Measurements from ENCODE around the gene TPRG1L. TPM values are rescaled to one million over a fixed set of nuclear protein-coding genes. Genes with fewer than 3 reads are reported as not detected.

The TPRG1L gene
- 17.6 and 18.1 TPM in 2 replicates for total RNA-seq

GRCh38 chr1:3624200-3625136 lies at the start of gene TPRG1L:
Gene TPRG1L, plus strand, starts transcription at chr1:3625015. Its CDS starts 58 bp downstream, at chr1:3625073.

GRCh38 chr1:3611170-3612019 lies 13.4 kb upstream of the TPRG1L start, which contains the start of gene MEGF6:
Gene MEGF6, minus strand, starts transcription at chr1:3611508. Its CDS starts 240 bp downstream, at chr1:3611268.

DNA sequence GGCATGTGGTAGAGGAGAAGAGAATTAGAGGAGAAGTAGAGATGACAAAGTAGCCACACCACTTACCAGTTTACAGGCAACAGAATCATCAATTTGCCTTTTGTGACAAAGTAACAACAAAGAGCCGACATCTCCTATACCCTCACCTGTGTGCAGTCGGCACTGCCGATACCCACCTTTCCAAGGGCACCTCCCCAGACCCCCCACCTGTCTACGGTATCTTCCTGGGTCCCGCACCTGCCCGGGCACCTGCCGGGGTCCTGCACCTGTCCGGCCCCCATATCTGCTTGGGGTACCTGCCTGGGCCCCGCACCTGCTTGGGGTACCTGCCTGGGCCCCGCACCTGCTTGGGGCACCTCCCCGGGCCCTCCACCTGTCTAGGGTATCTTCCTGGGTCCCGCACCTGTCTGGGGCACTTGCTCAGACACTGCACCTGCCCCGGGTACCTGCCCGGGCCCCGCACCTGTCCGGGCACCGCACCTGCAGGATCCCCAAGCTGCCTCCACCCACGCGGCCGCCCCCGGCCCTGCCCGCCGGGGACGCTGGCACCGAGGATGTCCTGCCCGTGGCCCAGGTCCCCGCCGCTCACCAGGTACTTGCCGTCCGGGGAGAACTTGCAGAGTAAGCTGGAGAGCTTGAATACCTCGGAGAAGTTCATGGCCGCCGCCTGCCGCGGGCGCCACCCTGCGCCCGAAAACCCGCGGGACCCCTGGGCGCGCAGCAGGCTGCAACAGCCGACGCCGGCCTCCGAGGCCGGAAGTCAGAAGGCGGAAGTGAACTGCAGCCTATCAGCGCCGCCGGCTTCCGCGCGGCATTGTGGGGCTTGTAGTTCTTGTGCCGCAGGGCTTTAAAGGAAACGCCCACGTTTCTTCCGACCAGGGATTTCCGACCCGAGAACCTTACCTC lies 24.8 kb downstream of the TPRG1L start, which contains the start of gene WRAP73:
TSS of gene WRAP73 (minus strand) at position 762 of the 906 bp plus-strand sequence. CDS start at position 658, 104 bp downstream.

DNA sequence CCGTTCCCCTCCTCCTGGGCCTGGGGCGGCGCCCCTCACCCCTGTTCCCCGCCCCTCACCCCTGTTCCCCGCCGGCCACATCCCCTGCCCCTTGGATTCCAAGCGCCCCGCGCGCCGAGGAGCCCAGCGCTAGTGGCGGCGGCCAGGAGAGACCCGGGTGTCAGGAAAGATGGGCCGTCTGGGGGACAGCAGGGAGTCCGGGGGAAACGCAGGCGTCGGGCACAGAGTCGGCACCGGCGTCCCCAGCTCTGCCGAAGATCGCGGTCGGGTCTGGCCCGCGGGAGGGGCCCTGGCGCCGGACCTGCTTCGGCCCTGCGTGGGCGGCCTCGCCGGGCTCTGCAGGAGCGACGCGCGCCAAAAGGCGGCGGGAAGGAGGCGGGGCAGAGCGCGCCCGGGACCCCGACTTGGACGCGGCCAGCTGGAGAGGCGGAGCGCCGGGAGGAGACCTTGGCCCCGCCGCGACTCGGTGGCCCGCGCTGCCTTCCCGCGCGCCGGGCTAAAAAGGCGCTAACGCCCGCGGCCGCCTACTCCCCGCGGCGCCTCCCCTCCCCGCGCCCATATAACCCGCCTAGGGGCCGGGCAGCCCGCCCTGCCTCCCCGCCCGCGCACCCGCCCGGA lies 27.2 kb downstream of the TPRG1L start, which contains the start of gene TP73:
TSS of gene TP73 (plus strand) at position 587 of the 618 bp plus-strand sequence. CDS start 29,850 bp downstream, outside the sequence.

Other genes with a start within 250 kb of the TPRG1L start
- 21.0 and 34.1 TPM in 2 replicates for gene ARHGEF16, start 170.3 kb upstream of the TPRG1L start, total RNA-seq
- 5.8 and 6.5 TPM in 2 replicates for gene MEGF6, start 13.5 kb upstream of the TPRG1L start, total RNA-seq
- 13.7 and 23.7 TPM in 2 replicates for gene WRAP73, start 25.1 kb downstream of the TPRG1L start, total RNA-seq
- gene TP73, start 27.5 kb downstream of the TPRG1L start, total RNA-seq, result 0.24 and 0.43 TPM in 2 replicates
- not detected in 2 replicates for gene CCDC27, start 127.4 kb downstream of the TPRG1L start, total RNA-seq
- gene SMIM1, start 147.7 kb downstream of the TPRG1L start, total RNA-seq, result 6.7 TPM in 1 of 2 replicates, not detected in the other
- gene LRRC47, start 171.5 kb downstream of the TPRG1L start, total RNA-seq, result 52.8 and 61.8 TPM in 2 replicates
- 33.3 and 36.9 TPM in 2 replicates for gene CEP104, start 232.2 kb downstream of the TPRG1L start, total RNA-seq
- gene DFFB, start 232.5 kb downstream of the TPRG1L start, total RNA-seq, result 3.6 and 4.1 TPM in 2 replicates

Data from tracheal epithelial cell (primary cell).